RKO (cell line): Measurements from ENCODE around the gene RBBP8NL.

ENCODE experiments used
- DNase-seq: peaks from one replicate; pipeline ENCODE4 v3.0.0-alpha.2; 2016; ENCODE audit warnings: low spot score

Gene RBBP8NL

GRCh38 chr20:62427172-62428001 lies at the start of gene RBBP8NL:
Gene RBBP8NL (minus strand): TSS chr20:62427539. CDS start chr20:62419647, 7,892 bp downstream.
- no peak for DNase-seq

- DNase-seq: no peak
Observed at GRCh38 chr20:62476056-62476838, 48.9 kb upstream of the RBBP8NL start.

GRCh38 chr20:62475772-62476055 lies 48.4 kb upstream of the RBBP8NL start, which contains the start of gene GATA5:
Gene GATA5 (minus strand): TSS chr20:62475995. CDS start chr20:62475521, 474 bp downstream.
- DNase-seq: no peak

GRCh38 chr20:62475027-62475771 lies 47.9 kb upstream of the RBBP8NL start:
- DNase-seq: no peak

- no peak for DNase-seq
Observed at GRCh38 chr20:62474604-62475026, 47.3 kb upstream of the RBBP8NL start.

GRCh38 chr20:62473717-62474603 lies 46.6 kb upstream of the RBBP8NL start:
- no peak for DNase-seq

GRCh38 chr20:62472941-62473585 lies 45.7 kb upstream of the RBBP8NL start:
- DNase-seq: no peak

GRCh38 chr20:62472138-62472940 lies 45.0 kb upstream of the RBBP8NL start:
- no peak for DNase-seq

GRCh38 chr20:62470459-62470858 lies 43.1 kb upstream of the RBBP8NL start:
- DNase-seq: no peak

- no peak for DNase-seq
Observed at GRCh38 chr20:62470001-62470400, 42.7 kb upstream of the RBBP8NL start.

- DNase-seq: no peak
Observed at GRCh38 chr20:62469352-62469751, 42.0 kb upstream of the RBBP8NL start.

GRCh38 chr20:62466806-62467537 lies 39.6 kb upstream of the RBBP8NL start:
- DNase-seq: no peak

GRCh38 chr20:62466072-62466760 lies 38.9 kb upstream of the RBBP8NL start:
- DNase-seq: no peak

- DNase-seq: no peak
Observed at GRCh38 chr20:62464990-62465389, 37.7 kb upstream of the RBBP8NL start.

- DNase-seq: no peak
Observed at GRCh38 chr20:62464425-62464770, 37.1 kb upstream of the RBBP8NL start.

GRCh38 chr20:62463651-62464424 lies 36.5 kb upstream of the RBBP8NL start:
- no peak for DNase-seq

GRCh38 chr20:62462976-62463592 lies 35.7 kb upstream of the RBBP8NL start:
- no peak for DNase-seq

GRCh38 chr20:62461834-62462233 lies 34.5 kb upstream of the RBBP8NL start:
- no peak for DNase-seq
